Vagina (tissue), 2 donors: ENCODE measurements around the gene SAMD4A.

Experiments
- POLR2A ChIP-seq, 2 donors: fragments of 450-650 bp; IDR thresholded peaks; one replicate each; pipeline ENCODE4 v1.6.1; 2017; ENCODE audit warnings: antibody characterized with exemption in 2 of 2, mild to moderate bottlenecking in 2 of 2, moderate library complexity in 2 of 2
- POLR2AphosphoS5 ChIP-seq, 2 donors: sonication (generic); formaldehyde crosslinking; IDR thresholded peaks; one replicate each; pipeline ENCODE4 v1.9.0; 2017; ENCODE audit warnings: antibody characterized with exemption in 2 of 2, mild to moderate bottlenecking in 2 of 2, low read depth in 1 of 2; ENCODE audit not compliant: insufficient read depth in 1 of 2
- TF ChIP-seq, protein P1 (sequence below), 3 experiments: fragments of 450-650 bp in 2 of 3; fragments of 200-600 bp in 1 of 3; sonication (generic) in 1 of 3; IDR thresholded peaks; one replicate each; pipeline ENCODE4 v1.5.1; 2017 to 2019; ENCODE audit warnings: antibody characterized with exemption in 3 of 3, mild to moderate bottlenecking in 2 of 3, moderate library complexity in 2 of 3

DNA sequence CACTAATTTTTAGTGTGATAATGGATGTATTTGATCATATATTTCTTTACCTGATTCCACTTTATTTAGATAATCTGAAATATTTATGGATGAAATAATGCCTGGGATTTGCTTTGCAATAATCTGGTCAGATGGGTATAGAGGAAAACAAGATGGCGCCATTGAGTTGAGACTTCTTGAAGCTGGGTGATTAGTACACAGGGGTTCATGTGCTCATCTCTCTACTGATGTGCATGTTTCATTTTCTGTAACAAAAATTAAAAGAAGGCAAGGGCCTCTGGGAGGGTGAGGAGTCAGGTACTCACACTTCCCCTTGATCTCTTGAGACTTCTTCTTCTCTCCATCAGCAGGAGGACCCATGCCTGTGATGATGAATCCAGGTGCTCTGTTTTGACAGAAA, 273.9 kb downstream of the SAMD4A start:
- no peak for TF ChIP-seq POLR2A (IDR thresholded peaks at IDR 0.05)
- TF ChIP-seq, protein P1, sequence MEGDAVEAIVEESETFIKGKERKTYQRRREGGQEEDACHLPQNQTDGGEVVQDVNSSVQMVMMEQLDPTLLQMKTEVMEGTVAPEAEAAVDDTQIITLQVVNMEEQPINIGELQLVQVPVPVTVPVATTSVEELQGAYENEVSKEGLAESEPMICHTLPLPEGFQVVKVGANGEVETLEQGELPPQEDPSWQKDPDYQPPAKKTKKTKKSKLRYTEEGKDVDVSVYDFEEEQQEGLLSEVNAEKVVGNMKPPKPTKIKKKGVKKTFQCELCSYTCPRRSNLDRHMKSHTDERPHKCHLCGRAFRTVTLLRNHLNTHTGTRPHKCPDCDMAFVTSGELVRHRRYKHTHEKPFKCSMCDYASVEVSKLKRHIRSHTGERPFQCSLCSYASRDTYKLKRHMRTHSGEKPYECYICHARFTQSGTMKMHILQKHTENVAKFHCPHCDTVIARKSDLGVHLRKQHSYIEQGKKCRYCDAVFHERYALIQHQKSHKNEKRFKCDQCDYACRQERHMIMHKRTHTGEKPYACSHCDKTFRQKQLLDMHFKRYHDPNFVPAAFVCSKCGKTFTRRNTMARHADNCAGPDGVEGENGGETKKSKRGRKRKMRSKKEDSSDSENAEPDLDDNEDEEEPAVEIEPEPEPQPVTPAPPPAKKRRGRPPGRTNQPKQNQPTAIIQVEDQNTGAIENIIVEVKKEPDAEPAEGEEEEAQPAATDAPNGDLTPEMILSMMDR (IDR thresholded peaks at IDR 0.05): no peak
- TF ChIP-seq POLR2AphosphoS5 (IDR thresholded peaks at IDR 0.05; ENCODE audit: insufficient read depth in 1 of 2, low read depth in 1 of 2): no peak
